HAP-1 (cell line): ENCODE data around the gene TSSK6.
A peak's percentile ranks its signal among the peaks of the same experiment; 100 is the strongest.

Experiments
- DNase-seq, 2 experiments: peaks; one replicate each; pipeline ENCODE4 v3.0.0-alpha.2; 2016 to 2020; ENCODE audit warnings: low spot score in 2 of 2
- H3K27me3 ChIP-seq: fragments of 250-450 bp; sonication (Bioruptor Pico); 2 replicates; pipeline ENCODE4 v1.5.1; 2020; ENCODE audit warnings: low read depth, mild to moderate bottlenecking, moderate library complexity
- H3K36me3 ChIP-seq: fragments of 250-450 bp; sonication (Bioruptor Pico); replicated peaks from 2 replicates; pipeline ENCODE4 v1.5.1; 2020; ENCODE audit warnings: mild to moderate bottlenecking
- H3K4me1 ChIP-seq: fragments of 250-450 bp; sonication (Bioruptor Pico); 2 replicates; pipeline ENCODE4 v1.5.1; 2020; ENCODE audit warnings: mild to moderate bottlenecking
- H3K4me3 ChIP-seq: fragments of 250-450 bp; sonication (Bioruptor Pico); 2 replicates; pipeline ENCODE4 v1.5.1; 2020; ENCODE audit warnings: mild to moderate bottlenecking, moderate library complexity
- H3K9me3 ChIP-seq: fragments of 250-450 bp; sonication (Bioruptor Pico); 2 replicates; pipeline ENCODE4 v1.5.1; 2020; ENCODE audit warnings: mild to moderate bottlenecking, moderate library complexity
- in situ Hi-C: fragments of 300-500 bp; cut with MboI; formaldehyde crosslinking; loops from 3 replicates; pipeline ENCODE4 v1.14.3; 2020; ENCODE audit warnings: low sequenced_read_pairs, inconsistent platforms, mixed read lengths

Gene TSSK6

GRCh38 chr19:19514881-19515641 is at the start of gene TSSK6:
TSS of gene TSSK6 (minus strand) at chr19:19515548. CDS start at chr19:19515427, 121 bp downstream.
- H3K9me3 ChIP-seq, result no peaks in the 10 kb centered on the region
- H3K27me3 ChIP-seq, result no peaks in the 10 kb centered on the region
- DNase-seq, result no peak
- in situ Hi-C loops, result no loop called here
- H3K4me3 ChIP-seq, result peak within 1 kb of the TSS; percentile 82
- H3K36me3 ChIP-seq, result peaks cover 7% of the 10 kb centered on the region
- peaks cover 10% of the 10 kb centered on the region for H3K4me1 ChIP-seq

GRCh38 chr19:19563348-19563848 is 48.0 kb upstream of the TSSK6 start:
- H3K9me3 ChIP-seq, result no peaks in the 10 kb centered on the region
- H3K4me1 ChIP-seq, result no peaks in the 10 kb centered on the region
- DNase-seq, result no peak
- H3K36me3 ChIP-seq, result peaks cover 7% of the 10 kb centered on the region; the same call in 1 of the 2 replicates
- in situ Hi-C loops, result no loop called here
- H3K4me3 ChIP-seq, result no peak overlapping the region
- no peaks in the 10 kb centered on the region for H3K27me3 ChIP-seq

- DNase-seq, result no peak
- Histone ChIP-seq H3K36me3 (peaks cover 7% of the 10 kb centered on the region; the same call in 1 of the 2 replicates), H3K4me1 (no peaks in the 10 kb centered on the region), H3K27me3 (no peaks in the 10 kb centered on the region), H3K4me3 (no peak overlapping the region), H3K9me3 (no peaks in the 10 kb centered on the region)
- in situ Hi-C loops, result no loop called here
These were observed 47.5 kb upstream of the TSSK6 start for GRCh38 chr19:19562665-19563347.

- no peak overlapping the region for H3K4me3 ChIP-seq
- no peaks in the 10 kb centered on the region for H3K4me1 ChIP-seq
- H3K36me3 ChIP-seq, result peaks cover 3% of the 10 kb centered on the region; the same call in 1 of the 2 replicates
- in situ Hi-C loops, result no loop called here
- no peaks in the 10 kb centered on the region for H3K9me3 ChIP-seq
- no peak for DNase-seq
- no peaks in the 10 kb centered on the region for H3K27me3 ChIP-seq
These were observed 46.8 kb upstream of the TSSK6 start for GRCh38 chr19:19561946-19562664.

GRCh38 chr19:19559931-19560330 is 44.6 kb upstream of the TSSK6 start:
- in situ Hi-C loops, result no loop called here
- H3K36me3 ChIP-seq, result 0 out of 2 replicates have a peak, but pooled peaks cover 3% of the 10 kb centered on the region
- H3K4me1 ChIP-seq, result no peaks in the 10 kb centered on the region

GRCh38 chr19:19558636-19559035 is 43.3 kb upstream of the TSSK6 start:
- H3K4me3 ChIP-seq, result no peak overlapping the region
- DNase-seq, result no peak
- no peaks in the 10 kb centered on the region for H3K36me3 ChIP-seq
- in situ Hi-C loops, result no loop called here
- H3K27me3 ChIP-seq, result no peaks in the 10 kb centered on the region
- H3K9me3 ChIP-seq, result no peaks in the 10 kb centered on the region
- no peaks in the 10 kb centered on the region for H3K4me1 ChIP-seq

More at GRCh38 chr19:19559931-19560330, 44.6 kb upstream of the TSSK6 start:
- no peaks in the 10 kb centered on the region for H3K27me3 ChIP-seq
- DNase-seq, result no peak
- H3K4me3 ChIP-seq, result no peak overlapping the region
- H3K9me3 ChIP-seq, result no peaks in the 10 kb centered on the region

GRCh38 chr19:19558055-19558454 is 42.7 kb upstream of the TSSK6 start:
- Histone ChIP-seq H3K9me3 (no peaks in the 10 kb centered on the region), H3K27me3 (no peaks in the 10 kb centered on the region), H3K4me3 (no peak overlapping the region), H3K36me3 (no peaks in the 10 kb centered on the region), H3K4me1 (no peaks in the 10 kb centered on the region)
- in situ Hi-C loops, result no loop called here
- no peak for DNase-seq

GRCh38 chr19:19554074-19555023 is 39.0 kb upstream of the TSSK6 start:
- Histone ChIP-seq H3K36me3 (no peaks in the 10 kb centered on the region), H3K4me3 (no peak overlapping the region), H3K4me1 (no peaks in the 10 kb centered on the region), H3K9me3 (no peaks in the 10 kb centered on the region), H3K27me3 (no peaks in the 10 kb centered on the region)
- peak; percentile 53 to 80 for DNase-seq
- in situ Hi-C loops, result no loop called here

- H3K36me3 ChIP-seq, result no peaks in the 10 kb centered on the region
- in situ Hi-C loops, result no loop called here
- H3K4me1 ChIP-seq, result no peaks in the 10 kb centered on the region
- H3K4me3 ChIP-seq, result no peak overlapping the region
- no peaks in the 10 kb centered on the region for H3K9me3 ChIP-seq
- DNase-seq, result no peak
- no peaks in the 10 kb centered on the region for H3K27me3 ChIP-seq
These were observed 38.3 kb upstream of the TSSK6 start for GRCh38 chr19:19553670-19554069.

- Histone ChIP-seq H3K9me3 (no peaks in the 10 kb centered on the region), H3K4me3 (no peak overlapping the region), H3K27me3 (no peaks in the 10 kb centered on the region), H3K36me3 (no peaks in the 10 kb centered on the region), H3K4me1 (no peaks in the 10 kb centered on the region)
- in situ Hi-C loops, result no loop called here
- peak in 1 of 2 experiments; percentile 72 for DNase-seq
These were observed 37.5 kb upstream of the TSSK6 start for GRCh38 chr19:19552798-19553197.

- in situ Hi-C loops, result no loop called here
- Histone ChIP-seq H3K36me3 (no peaks in the 10 kb centered on the region), H3K27me3 (no peaks in the 10 kb centered on the region), H3K4me3 (no peak overlapping the region), H3K9me3 (no peaks in the 10 kb centered on the region), H3K4me1 (no peaks in the 10 kb centered on the region)
- no peak for DNase-seq
These were observed 36.5 kb upstream of the TSSK6 start for GRCh38 chr19:19551853-19552192.

GRCh38 chr19:19550972-19551852 is 35.9 kb upstream of the TSSK6 start:
- DNase-seq, result no peak
- in situ Hi-C loops, result no loop called here
- Histone ChIP-seq H3K4me1 (no peaks in the 10 kb centered on the region), H3K4me3 (no peak overlapping the region), H3K36me3 (no peaks in the 10 kb centered on the region), H3K27me3 (no peaks in the 10 kb centered on the region), H3K9me3 (no peaks in the 10 kb centered on the region)
